GM21390 (cell line): ENCODE data around the gene RABL6.
"Not testable (repeated sequence)": the region's sequence is repeated elsewhere in the genome, so short reads cannot be mapped to it uniquely, and the experiment has no call there.

Experiments
- ATAC-seq: cut with Tn5 transposase; IDR thresholded peaks from one replicate; pipeline ENCODE4 v1.9.1; 2021; ENCODE audit not compliant: unreplicated experiment

The RABL6 gene

DNA sequence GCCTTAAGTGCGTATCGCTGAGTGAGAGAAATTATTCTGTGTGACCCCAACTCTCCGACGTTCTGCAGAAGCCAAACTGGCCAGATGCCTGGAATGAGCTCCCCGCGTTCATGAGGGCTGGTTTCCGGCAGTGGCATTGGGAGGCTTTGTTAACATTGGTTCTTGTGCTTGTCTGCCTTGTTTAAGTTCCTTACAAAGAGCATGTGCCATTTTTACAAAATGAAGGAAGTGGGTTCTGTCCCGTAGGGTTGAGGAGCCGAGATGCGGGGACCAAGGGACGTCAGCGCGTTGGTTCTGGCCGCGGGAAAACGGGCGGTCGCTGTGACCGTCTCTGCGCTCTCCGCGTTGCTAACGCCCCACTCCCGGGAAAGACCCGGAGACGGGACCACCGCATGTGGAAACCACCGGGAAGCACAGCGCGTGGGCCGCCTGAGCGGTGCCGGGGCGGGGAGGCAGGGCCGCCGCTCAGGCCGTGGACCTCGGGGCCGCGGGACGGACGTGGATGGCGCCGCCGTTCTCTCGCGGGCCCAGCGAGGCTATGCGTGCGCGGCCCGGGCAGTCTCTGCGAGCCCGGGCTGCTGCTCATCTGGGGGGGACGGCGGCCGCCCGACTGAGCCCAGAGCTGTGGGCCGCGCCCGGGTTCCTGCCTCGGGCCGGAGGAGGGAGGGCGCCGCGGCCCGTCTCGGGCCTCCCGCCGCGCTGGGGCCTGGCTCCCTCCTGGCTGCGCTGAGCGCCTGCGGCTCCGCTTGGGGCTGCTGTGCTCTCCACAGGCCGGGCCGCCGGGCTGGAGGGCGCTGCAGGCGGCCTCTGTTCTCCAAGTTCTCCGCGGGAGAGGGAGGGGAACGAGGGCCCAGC is 13.4 kb downstream of the RABL6 start:
- ATAC-seq = no peak

DNA sequence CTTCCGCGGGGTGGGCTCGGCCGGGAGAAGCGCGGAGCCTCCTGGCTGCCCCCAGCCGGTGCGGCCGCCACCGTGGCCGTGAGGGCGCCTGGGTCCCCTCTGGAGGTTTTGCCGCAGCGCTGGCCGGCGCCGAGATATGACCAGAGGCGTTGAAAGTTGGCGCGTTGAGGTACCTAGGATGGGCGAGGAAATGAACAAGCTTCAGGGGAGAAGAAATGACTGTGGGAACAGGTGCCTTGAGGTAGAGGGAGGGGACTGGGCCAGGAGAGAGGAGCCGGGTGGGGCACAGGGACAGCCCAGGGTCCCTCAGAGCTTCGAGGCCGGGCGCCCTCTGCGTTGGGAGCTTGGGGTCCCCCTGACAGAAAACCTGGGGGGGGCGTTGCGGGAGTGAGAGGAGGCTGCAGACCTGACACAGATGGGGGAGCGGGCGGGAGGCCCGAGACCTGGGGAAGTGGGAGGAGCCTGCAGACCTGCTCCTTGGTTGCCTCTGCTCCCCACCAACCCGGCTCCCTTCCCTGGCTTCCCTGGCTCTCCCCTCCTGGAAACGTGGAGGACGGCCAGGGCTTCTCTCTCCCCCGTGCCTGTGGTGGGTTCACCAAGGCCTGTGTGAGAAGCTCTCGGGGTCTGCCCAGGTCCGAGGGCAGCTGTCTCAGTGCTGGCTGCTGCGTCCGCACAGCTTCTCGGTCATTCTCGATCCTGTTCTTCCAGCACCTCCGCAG is 14.2 kb downstream of the RABL6 start:
- no peak for ATAC-seq

DNA sequence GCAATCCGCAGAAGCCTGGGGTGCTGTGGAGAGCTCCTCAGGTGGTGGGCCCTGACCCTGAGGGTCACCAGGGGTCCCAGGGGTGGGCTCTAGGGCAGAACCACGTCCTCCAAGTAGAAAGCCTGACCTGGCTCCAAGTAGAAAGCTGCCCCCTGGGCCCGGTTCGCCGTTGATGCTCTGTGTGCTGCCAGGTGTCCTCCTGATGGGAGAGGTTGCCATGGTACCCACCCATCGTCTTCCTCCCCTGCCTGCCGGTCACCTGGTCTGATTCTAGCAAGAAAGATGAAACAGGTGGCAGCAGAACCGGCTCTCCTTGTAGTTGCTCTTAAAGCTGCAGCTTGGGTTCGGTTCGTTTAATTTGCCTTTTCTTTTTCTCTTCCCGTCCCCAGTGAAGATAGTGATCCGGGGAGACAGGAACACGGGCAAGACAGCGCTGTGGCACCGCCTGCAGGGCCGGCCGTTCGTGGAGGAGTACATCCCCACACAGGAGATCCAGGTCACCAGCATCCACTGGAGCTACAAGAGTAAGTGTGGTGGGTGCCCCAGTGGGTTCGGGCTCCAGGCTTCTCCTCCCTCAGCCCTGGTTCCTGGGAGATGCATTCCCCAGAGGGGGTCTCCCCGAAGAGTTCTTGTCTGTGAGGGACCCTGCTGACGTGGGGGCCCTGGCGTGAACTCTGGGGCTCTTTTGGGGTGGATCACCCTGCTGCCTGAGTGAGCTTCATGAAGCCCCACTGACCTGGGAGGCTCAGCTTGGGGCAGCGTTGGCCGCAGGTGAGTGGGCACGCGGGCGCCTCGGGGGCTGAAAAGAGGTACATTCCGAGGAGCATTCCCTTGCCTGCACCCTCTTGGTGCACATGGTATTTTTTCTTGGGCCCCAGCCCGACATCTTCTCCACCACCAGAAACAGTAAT is 15.6 kb downstream of the RABL6 start:
- ATAC-seq = no peak

DNA sequence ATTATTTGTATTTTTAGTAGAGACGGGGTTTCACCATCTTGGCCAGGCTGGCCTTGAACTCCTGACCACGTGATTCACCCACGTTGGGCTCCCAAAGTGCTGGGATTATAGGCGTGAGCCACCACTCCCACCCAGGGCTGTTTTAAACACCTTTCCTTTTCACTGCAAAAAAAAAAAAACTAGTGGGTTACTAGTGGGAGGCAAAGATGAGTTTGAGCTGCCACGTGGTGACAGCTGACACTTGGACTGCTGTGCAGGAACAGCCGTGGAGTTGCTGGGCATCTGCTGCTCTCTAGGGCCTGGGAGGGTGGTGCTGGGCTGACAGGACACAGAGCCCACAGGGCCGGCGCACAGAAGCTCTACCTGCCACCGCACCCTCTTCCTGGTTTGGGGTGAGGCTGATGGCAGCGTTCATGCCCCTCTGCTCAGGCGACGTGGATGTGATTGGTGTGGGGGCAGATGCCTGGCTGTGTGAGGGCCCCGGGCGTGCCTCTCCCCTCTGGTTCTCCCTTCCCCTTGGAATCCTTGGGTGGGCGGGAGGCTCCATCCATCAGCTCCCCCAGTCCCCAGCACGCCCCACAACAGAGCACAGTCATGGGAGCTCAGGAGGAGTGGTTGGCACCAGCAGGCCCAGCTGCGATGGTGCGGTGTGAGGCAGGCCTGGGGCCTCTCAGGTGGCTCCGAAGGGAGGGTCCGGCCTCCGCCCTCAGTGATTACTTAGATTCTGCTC is 16.9 kb downstream of the RABL6 start:
- ATAC-seq = no peak

DNA sequence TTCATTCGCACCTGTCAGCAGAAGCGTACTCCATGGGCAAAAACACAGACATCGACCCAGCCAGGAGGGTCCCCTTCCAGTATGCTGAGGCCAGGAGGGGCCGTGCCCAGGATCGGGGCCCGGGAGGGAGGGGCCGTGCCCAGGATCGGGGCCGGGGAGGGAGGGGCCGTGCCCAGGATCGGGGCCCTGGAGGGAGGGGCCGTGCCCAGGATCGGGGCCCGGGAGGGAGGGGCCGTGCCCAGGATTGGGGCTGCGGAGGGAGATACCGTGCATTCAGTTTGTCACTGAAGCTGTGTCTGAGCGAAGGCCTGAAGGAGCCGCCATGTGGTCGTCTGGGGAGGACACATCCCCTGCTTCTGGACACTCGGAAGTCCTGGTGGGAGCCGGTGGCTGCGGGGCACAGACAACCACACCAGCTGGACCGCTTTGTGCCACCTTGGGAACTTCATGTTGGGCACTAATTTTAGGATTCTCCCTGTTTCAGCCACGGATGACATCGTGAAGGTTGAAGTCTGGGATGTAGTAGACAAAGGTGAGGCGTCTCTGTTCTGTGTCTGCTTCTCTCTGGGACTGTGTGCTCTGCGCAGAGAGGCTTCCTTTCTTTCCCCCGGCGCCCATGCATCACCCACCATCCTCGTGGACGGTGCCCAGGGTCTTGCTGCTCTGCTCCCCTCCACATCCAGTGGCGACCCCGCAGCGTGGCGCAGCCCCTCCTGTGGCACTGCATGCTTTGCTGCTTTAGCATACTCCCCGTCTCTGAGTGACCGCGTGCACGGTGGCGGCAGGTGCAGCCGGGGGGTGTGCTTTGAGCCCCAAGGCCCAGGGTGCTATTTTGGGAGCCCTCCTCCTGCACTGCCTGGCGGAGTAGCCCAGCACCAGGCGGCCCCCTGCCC is 17.8 kb downstream of the RABL6 start:
- ATAC-seq = no peak

GRCh38 chr9:136826188-136826541 is 18.4 kb downstream of the RABL6 start:
- no peak for ATAC-seq

GRCh38 chr9:136826703-136827582 is 19.2 kb downstream of the RABL6 start:
- no peak for ATAC-seq

- no peak for ATAC-seq
These were observed 20.2 kb downstream of the RABL6 start for GRCh38 chr9:136827794-136828473.

DNA sequence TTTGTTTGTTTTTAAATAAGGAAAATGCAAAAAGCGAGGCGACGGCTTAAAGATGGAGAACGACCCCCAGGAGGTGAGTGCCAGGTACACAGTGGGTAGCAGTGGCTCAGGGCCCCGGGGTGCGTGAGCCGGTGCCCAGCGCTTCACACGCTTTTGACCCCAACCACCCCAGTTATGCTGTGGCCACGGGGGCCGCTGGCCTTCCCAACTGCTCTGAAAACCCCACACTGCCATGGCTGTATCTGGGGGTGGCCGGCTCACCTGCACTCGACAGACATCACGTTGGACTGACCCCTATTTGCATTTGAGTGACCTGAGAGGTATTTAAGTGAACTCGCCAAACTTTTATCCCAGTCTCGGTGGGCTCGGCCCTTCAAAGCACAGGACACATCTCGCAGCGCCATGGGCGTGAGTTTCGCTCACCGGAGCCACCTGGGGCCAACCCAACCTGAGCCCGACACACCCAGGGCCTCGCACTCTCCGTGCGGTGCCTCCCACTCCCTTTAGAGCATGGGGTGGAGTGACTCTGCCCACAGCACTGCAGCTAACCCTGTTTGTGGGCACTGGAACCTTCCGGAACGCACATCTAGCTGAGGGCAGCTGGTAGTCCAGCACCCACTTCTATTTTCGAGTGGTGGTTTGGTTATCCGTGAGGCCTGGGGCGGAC is 20.9 kb downstream of the RABL6 start:
- no peak for ATAC-seq

GRCh38 chr9:136829412-136829811 is 21.7 kb downstream of the RABL6 start:
- no peak for ATAC-seq

DNA sequence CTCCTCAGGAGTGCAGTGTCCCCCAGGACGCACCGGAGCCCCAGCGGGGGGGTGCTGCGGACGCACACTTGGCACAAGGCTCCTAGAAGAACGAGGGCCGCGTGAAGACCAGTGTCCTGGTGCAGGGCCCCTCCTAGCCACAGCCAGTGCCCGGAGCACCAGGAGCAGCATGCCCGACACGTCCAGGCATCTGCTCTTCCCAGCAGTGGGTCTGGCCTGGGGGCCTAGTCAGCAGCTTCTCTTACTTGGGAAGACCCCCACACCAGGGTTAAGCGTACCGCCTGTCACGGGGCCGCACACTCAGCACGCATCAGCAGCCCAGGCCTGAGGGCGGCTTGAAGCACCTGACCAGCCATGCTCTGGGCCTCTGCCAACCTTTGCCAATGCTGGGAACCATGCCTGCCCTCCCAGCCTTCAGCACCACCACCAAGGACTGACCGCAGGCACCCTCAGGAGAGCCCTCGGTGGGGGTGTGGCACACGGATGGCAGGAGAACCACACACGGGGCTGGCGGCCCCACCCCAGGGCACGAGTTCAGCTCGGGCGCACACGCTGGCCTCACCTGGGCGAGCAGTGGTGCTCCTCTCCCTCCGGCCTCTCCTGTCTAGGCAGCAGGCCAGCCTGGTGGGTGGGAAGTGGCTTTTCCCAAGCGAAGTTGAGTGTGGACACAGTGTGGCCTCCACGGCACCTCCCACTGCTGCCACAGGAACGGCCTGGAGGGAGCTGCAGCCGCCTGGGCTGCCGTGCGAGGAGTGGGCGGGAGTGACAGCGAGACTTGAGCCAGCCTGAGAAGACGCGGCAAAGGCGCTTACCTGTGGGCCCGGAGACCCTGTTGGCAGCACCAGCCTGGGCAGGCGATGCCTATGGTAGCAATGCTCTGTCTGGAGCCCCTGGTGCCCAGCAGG is 22.5 kb downstream of the RABL6 start:
- no peak for ATAC-seq

DNA sequence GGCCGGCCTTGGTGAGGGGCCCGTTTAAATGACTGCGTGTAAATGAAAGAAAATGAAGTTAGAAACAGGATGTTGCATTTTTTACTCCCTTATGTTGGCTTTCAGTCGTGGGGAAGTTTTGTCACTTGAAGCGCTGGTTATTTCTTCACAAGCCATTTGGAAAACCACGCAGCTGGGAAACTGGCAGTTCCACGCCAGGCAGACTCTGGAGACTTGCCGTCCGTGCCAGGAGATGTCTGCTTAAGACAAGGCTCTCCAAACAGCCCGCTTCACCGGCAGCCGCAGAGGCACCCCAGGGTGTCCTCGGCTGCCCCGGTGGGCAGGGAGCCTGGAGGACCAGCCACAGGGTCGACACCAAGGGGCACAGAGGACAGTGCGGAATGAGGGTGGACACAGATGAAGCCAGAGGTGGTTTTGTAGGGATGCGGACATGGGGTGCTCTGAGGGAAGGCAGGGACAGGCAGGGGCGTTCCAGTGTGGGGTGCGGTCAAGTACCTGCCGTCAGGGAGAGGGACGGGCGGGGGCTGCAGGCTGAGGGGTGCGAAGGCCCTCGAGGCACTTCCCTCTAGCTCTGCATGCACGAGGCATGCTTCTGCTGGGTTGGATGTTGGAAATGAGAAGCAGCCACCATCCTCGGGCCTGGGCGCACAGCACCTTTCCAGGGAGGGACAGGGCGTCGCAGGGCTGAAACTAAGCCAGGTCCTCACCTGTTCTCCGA is 23.4 kb downstream of the RABL6 start:
- ATAC-seq = no peak

GRCh38 chr9:136831720-136832104 is 24.0 kb downstream of the RABL6 start:
- no peak for ATAC-seq

- no peak for ATAC-seq
These were observed 24.8 kb downstream of the RABL6 start for GRCh38 chr9:136832581-136832980.

GRCh38 chr9:136833381-136834048 is 25.8 kb downstream of the RABL6 start:
- ATAC-seq = not testable (repeated sequence)
